Hippocampal formation (tissue), 2 donors: Measurements from ENCODE around the gene ICE1.

Source experiments
- DNase-seq, 2 donors: peaks; one replicate each; lab custom pipeline; 2025; lab: John Stamatoyannopoulos, UW

ICE1 gene

GRCh38 chr5:5536871-5537270, 114.4 kb downstream of the ICE1 start:
- no peak for DNase-seq

GRCh38 chr5:5537426-5537825, 114.9 kb downstream of the ICE1 start:
- DNase-seq: no peak

GRCh38 chr5:5539590-5539989, 117.1 kb downstream of the ICE1 start:
- no peak for DNase-seq
